Activated CD8-positive, alpha-beta T cell treated with anti-CD3 and anti-CD28 coated beads for 36 hours (primary cell): ENCODE results near the gene DOP1B. TPM values are rescaled to one million over a fixed set of nuclear protein-coding genes. Genes with fewer than 3 reads are reported as not detected.

Experiments
- ATAC-seq: fragments of 200-7000 bp; cut with Tn5 transposase; one replicate; pipeline ENCODE4 v1.10.0; 2021; ENCODE audit warnings: mild to moderate bottlenecking, moderate library complexity
- CTCF ChIA-PET: fragments of 350-600 bp; sonication (Branson Sonifier 250); formaldehyde crosslinking; loops from one replicate; lab custom pipeline; 2021; ENCODE audit warnings: antibody characterized with exemption; lab: Charles Lee
- POLR2A ChIA-PET: fragments of 350-600 bp; sonication (Branson Sonifier 250); formaldehyde crosslinking; loops from one replicate; lab custom pipeline; 2021; ENCODE audit warnings: antibody characterized with exemption; lab: Charles Lee
- DNase-seq: peaks from one replicate; pipeline ENCODE4 v3.0.0-alpha.2; 2020
- H3K27ac Mint-ChIP-seq: one replicate; pipeline ENCODE4 v1.8.0; 2021; ENCODE audit warnings: mild to moderate bottlenecking, mixed read lengths
- H3K27me3 Mint-ChIP-seq: one replicate; pipeline ENCODE4 v1.8.0; 2021; ENCODE audit warnings: mixed read lengths
- H3K36me3 Mint-ChIP-seq: one replicate; pipeline ENCODE4 v1.8.0; 2021; ENCODE audit warnings: low read depth, mixed read lengths
- H3K4me1 Mint-ChIP-seq: one replicate; pipeline ENCODE4 v1.8.0; 2021; ENCODE audit warnings: low read depth, mixed read lengths
- H3K4me3 Mint-ChIP-seq: one replicate; pipeline ENCODE4 v1.8.0; 2021; ENCODE audit warnings: mild to moderate bottlenecking, moderate library complexity, mixed read lengths
- H3K9me3 Mint-ChIP-seq: one replicate; pipeline ENCODE4 v1.8.0; 2021; ENCODE audit warnings: mixed read lengths
- intact Hi-C: fragments of 100-400 bp; cut with micrococcal nuclease; formaldehyde crosslinking; loops from one replicate; pipeline ENCODE4 v1.10.0; 2022
- total RNA-seq, 2 experiments: library from RNA; stranded (reverse); gene quantifications; one replicate each; pipeline ENCODE4 v1.2.3, GENCODE V29; 2021
- TF ChIP-seq, protein P1 (sequence below): fragments of 200-600 bp; IDR thresholded peaks from one replicate; pipeline ENCODE4 v1.8.0; 2022; ENCODE audit warnings: antibody characterized with exemption, mild to moderate bottlenecking

The DOP1B gene
- total RNA-seq, 2 experiments from 2014 or later: 14.3 to 15.2 TPM

DNA sequence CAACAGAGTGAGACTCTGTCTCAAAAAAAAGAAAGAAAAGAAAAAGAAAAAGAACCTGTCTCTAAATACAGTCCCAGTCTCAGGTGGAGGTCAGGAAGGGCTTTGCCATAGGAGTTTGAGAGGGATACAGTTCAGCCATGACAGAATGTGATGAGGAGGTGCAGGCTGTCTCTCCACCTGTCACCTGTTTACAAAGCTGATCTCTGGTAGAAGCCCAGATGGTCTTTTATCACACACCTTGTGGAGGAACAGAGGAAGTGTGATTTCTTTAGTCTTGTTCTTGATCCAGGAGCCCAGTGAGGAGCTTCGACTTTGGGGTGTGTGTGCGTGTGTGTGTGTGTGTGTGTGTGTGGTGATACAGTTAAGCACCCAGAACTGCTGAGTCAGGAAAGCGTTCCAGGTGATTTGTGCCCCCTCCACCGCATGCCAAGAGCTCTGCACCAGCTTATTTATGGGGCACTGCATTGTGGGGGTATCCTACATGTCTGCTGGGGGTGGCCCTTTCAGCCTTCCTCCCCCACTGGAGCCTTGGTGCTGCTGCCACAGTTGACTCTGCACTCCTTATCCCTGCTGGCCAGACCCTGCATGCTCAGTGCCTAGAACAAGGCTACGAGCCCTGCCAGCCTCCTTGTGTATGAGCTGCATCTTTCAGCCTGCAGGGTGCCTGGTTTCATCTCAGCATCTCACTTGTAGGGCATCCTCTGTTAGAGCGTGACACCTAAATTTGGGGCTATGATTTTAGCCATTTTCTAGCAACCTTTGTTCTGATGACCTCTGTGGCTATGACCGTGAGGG lies 19.3 kb downstream of the DOP1B start:
- Mint-ChIP-seq H3K4me1 (peaks cover 13% of the 10 kb centered on the region), H3K27me3 (no peaks in the 10 kb centered on the region), H3K36me3 (peaks cover 5% of the 10 kb centered on the region), H3K9me3 (no peaks in the 10 kb centered on the region), H3K4me3 (no peak overlapping the region), H3K27ac (no peak overlapping the region)
- CTCF ChIA-PET: interaction anchor here (0.6 to 2.0 kb wide), 3 partner anchors 9 to 27 kb away, joined by 4 to 5 read pairs (median 4); no protein-coding TSS in a partner anchor
- intact Hi-C loops: no loop called here
- POLR2A ChIA-PET: interaction anchor here (1.1 to 1.4 kb wide), 2 partner anchors 9 to 28 kb away, joined by 3 to 5 read pairs; no protein-coding TSS in a partner anchor
- ATAC-seq (no peak), DNase-seq (peak; percentile 4)
- TF ChIP-seq, protein P1, sequence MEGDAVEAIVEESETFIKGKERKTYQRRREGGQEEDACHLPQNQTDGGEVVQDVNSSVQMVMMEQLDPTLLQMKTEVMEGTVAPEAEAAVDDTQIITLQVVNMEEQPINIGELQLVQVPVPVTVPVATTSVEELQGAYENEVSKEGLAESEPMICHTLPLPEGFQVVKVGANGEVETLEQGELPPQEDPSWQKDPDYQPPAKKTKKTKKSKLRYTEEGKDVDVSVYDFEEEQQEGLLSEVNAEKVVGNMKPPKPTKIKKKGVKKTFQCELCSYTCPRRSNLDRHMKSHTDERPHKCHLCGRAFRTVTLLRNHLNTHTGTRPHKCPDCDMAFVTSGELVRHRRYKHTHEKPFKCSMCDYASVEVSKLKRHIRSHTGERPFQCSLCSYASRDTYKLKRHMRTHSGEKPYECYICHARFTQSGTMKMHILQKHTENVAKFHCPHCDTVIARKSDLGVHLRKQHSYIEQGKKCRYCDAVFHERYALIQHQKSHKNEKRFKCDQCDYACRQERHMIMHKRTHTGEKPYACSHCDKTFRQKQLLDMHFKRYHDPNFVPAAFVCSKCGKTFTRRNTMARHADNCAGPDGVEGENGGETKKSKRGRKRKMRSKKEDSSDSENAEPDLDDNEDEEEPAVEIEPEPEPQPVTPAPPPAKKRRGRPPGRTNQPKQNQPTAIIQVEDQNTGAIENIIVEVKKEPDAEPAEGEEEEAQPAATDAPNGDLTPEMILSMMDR: no peak

DNA sequence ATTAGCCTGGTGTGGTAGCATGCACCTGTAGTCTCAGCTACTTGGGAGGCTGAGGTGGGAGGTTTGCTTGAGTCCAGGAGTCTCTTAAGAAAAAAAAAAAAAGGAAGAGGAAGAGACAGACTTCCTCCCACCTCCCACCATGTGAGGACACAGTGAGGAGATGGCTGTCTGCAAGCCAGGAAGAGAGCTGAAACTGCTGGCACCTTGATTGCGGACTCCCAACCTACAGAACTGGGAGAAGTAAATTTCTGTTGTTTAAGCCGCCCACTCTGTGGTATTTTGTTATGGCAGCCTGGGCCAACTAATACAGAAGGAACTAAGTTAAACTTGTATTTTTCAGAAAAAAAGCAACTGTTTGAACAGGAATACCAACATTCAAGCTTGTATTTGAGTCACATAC lies 21.7 kb downstream of the DOP1B start:
- ChIA-PET POLR2A (no interaction called here), CTCF (interaction anchor here (1.0 kb wide), 1 partner anchor 37 kb away, joined by 3 read pairs; no protein-coding TSS in a partner anchor)
- ATAC-seq (no peak), DNase-seq (no peak)
- Mint-ChIP-seq H3K9me3 (no peaks in the 10 kb centered on the region), H3K4me3 (no peak overlapping the region), H3K27me3 (no peaks in the 10 kb centered on the region), H3K36me3 (peaks cover 4% of the 10 kb centered on the region), H3K27ac (no peak overlapping the region), H3K4me1 (peaks cover 13% of the 10 kb centered on the region)
- TF ChIP-seq, protein P1: no peak
- intact Hi-C loops: no loop called here

DNA sequence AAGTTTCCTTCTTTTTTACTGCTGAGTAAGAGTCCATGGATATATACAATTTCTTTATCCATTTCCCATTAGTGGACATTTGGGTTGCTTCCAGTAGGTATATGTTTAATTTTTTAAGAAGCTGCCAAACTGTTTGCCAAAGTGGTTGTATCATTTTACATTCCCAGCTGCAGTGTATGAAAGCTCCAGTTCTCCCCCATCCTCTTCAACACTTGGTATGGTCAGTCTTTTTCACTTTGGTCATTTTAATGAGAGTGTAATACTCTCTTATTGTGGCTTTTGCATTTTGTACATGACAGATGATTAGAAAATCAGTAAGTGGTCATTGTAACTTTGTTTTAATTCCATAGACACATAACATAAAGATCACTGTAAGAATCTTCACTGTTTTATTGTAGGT lies 22.5 kb downstream of the DOP1B start:
- ChIA-PET POLR2A (no interaction called here), CTCF (interaction anchor here (1.0 to 1.1 kb wide), 2 partner anchors 38 to 82 kb away, joined by 3 to 4 read pairs; no protein-coding TSS in a partner anchor)
- peaks cover 9% of the 10 kb centered on the region for H3K4me1 Mint-ChIP-seq
- no peaks in the 10 kb centered on the region for H3K27me3 Mint-ChIP-seq
- DNase-seq: no peak
- no peak overlapping the region for H3K27ac Mint-ChIP-seq
- H3K9me3 Mint-ChIP-seq: no peaks in the 10 kb centered on the region
- no peak for ATAC-seq
- no peak overlapping the region for H3K4me3 Mint-ChIP-seq
- TF ChIP-seq, protein P1: no peak
- peaks cover under 1% of the 10 kb centered on the region for H3K36me3 Mint-ChIP-seq
- intact Hi-C loops: no loop called here

DNA sequence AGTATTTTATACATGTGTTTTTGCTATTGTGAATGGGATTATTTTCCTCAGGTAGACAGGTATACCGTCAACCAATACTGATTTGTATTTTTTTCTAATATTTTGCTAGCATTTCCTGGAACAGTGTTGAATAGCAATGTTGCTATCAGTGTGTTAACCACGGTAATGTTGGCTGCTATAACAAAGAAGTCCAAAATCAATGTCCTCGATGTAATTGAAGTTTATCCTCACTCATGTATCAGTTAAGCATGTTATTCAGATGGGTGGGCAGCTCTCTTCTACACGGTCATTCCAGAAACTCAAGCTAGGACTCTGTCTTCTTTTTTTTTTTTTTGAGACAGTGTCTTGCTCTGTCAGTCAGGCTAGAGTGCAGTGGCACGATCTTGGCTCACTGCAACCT lies 24.3 kb downstream of the DOP1B start:
- no peak overlapping the region for H3K27ac Mint-ChIP-seq
- H3K4me3 Mint-ChIP-seq: no peak overlapping the region
- CTCF ChIA-PET: no interaction called here
- POLR2A ChIA-PET: no interaction called here
- H3K4me1 Mint-ChIP-seq: peaks cover 4% of the 10 kb centered on the region
- TF ChIP-seq, protein P1: no peak
- ATAC-seq (no peak), DNase-seq (no peak)
- H3K36me3 Mint-ChIP-seq: no peaks in the 10 kb centered on the region
- H3K27me3 Mint-ChIP-seq: no peaks in the 10 kb centered on the region
- intact Hi-C loops: no loop called here
- no peaks in the 10 kb centered on the region for H3K9me3 Mint-ChIP-seq
